ENCODE measurements around the gene CHRNA3. TPM values are rescaled to one million over a fixed set of nuclear protein-coding genes. Genes with fewer than 3 reads are reported as not detected.

The CHRNA3 gene
- total RNA-seq, 2 experiments from 2014 or later, result not detected

DNA sequence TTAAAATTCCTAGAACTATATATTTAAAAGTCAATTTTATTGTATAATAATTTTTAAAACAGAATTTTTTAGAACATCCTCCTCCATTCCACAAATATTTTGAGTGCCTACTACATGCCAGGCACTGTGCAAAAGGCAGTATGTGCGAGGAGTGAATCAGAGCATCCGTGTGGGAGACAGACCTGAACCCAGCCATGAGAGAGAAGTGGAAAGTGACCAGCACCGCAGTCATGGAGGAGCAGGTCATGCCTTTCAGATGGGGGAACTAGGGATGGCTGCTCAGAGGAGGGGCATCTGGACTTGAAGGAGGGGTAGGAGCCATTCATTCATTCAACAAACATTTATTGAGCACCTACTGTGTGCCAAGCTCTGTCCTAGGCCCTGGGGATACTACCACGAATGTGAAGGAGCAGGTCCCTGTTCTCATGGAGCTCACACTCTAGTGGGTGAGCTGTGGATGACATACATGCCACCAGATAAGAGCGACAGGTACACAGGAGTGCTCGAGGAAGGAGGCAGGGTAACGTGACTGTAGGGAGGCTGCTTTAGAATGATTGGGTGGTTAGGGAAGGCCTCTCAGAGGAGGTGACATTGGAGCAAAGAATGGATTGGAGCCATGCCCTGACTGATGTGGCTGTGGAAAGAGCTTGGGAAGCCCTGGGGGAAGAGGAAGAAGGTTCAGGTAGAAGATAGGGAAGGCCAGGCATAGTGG lies 3.1 kb upstream of the CHRNA3 start:
- H3K27me3 Mint-ChIP-seq (ENCODE audit: low read depth), result peaks cover 42% of the 10 kb centered on the region
- no peaks in the 10 kb centered on the region for H3K9me3 Mint-ChIP-seq

DNA sequence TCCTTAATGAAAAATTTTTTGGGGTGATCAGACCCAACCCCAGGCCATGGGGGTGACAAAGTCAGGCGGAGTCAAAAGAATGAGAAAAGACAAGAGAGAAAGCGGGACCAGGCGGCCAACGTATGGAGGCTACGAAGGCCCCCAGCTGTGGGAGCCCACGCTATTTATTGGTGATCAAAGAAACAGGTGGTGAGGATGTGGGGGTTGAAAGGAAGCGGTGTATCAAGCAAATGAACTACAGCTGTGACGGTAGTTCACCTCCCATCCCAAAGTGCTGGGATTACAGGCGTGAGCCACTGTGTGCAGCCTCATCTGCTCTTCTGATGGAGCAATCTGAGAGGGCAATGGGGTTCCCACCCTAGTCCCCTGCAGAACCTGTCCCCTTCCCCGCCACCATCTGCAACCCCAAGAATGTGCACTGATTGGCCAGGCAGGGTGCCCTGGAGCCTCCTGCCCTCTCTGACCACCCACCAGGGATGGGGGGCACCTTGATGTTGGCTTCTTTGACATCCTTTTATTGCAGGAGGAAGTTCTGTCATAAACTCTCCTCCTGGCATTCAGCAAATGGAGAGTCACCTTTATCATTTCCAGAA lies 1.1 kb upstream of the CHRNA3 start:
- Mint-ChIP-seq H3K36me3 (ENCODE audit: low read depth) (no peaks in the 10 kb centered on the region), H3K27me3 (ENCODE audit: low read depth) (peaks cover 39% of the 10 kb centered on the region), H3K4me3 (no peak overlapping the region), H3K9me3 (no peaks in the 10 kb centered on the region), H3K27ac (no peak overlapping the region), H3K4me1 (ENCODE audit: low read depth) (peaks cover 12% of the 10 kb centered on the region)
- intact Hi-C loops (cut with micrococcal nuclease), result no loop called here
- DNase-seq, result no peak
- CTCF ChIA-PET, result interaction anchor here (1.0 kb wide), 1 partner anchor 88 kb away, joined by 3 read pairs; no protein-coding TSS in a partner anchor

More for the DNA sequence above, 3.1 kb upstream of the CHRNA3 start:
- intact Hi-C loops (cut with micrococcal nuclease), result no loop called here
- CTCF ChIA-PET, result interaction anchor here (0.7 to 1.0 kb wide), 2 partner anchors 81 to 359 kb away, joined by 3 read pairs; no protein-coding TSS in a partner anchor
- H3K27ac Mint-ChIP-seq, result no peak overlapping the region
- peaks cover 8% of the 10 kb centered on the region for H3K4me1 Mint-ChIP-seq (ENCODE audit: low read depth)
- no peaks in the 10 kb centered on the region for H3K36me3 Mint-ChIP-seq (ENCODE audit: low read depth)
- DNase-seq, result no peak
- no peak overlapping the region for H3K4me3 Mint-ChIP-seq

DNA sequence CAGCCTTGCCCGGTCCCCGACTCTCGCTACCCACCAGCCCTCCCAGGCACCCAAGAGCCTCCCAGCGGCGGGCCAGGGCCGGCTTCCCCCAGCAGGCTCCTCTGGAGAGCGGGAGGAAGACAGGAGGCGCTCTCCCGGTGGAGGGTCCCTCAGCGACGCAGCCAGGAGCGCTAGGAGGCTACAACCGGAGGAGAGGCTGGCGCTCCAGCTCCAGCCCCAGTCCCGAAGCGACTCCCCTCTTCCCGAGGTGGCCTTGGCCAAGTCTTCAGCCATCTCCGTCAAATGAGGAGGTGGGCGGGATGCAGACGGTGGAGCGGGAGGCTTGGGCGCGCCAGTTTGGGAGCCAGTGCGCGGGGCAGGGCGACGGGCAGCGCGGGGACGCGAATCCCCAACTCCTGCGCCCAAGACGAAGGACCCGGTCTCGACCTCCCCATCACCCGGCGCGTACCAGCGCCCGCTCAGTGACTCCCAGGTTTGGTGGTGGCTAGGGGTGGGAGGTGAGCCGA lies 722 bp downstream of the CHRNA3 start:
- Mint-ChIP-seq H3K27me3 (ENCODE audit: low read depth) (peaks cover 36% of the 10 kb centered on the region), H3K4me1 (ENCODE audit: low read depth) (peaks cover 12% of the 10 kb centered on the region), H3K27ac (no peak overlapping the region), H3K9me3 (no peaks in the 10 kb centered on the region), H3K36me3 (ENCODE audit: low read depth) (no peaks in the 10 kb centered on the region), H3K4me3 (peak overlapping the region; percentile 11)
- CTCF ChIA-PET, result interaction anchor here (0.7 to 1.8 kb wide), 4 partner anchors 37 to 131 kb away, joined by 3 to 12 read pairs (median 8); no protein-coding TSS in a partner anchor
- intact Hi-C loops (cut with micrococcal nuclease), result no loop called here
- DNase-seq, result peak; percentile 12

DNA sequence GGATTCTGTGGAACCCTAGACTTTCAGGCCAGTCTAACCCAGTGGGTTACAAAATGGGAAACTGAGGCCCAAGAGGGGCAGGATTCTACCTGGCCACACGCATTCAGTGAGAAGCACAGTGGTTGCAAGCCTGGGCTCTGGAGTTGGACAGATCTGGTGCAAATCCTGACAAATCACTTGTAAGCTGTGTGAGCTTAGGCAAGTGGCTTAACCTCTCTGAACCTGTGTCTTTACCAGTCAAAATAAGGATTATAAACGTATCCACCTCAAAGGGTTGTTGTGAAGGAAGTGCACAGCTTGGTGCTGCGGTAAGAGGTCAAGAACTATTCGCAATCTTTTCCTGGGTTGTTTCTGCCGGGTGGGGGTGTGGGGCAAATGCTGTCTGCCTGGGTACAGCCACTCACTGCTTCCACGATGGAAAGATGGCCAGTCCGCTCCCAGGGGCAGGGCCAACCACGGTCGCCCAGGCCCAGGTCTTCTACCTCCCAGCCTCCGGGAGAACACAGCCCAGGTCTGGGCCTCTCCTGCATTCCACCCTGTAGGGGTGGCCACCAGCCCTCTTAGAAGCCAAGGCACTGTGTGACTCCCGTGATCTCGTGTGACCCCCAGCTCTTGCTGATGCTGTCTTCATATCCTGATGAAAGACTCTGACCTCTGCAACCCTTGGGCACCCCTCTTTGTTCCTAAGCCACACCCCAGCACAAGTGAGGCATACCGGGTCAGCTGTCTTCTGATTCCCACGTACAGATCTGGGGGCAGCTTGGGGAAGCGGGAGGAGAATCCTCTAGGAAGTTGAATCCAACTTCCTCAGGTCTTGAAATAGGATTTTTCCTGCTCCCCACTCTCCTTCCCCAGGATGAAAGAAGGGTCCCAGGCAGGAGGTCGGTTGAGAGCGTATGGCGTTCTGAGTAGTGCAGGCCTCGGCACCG lies 1.5 kb downstream of the CHRNA3 start:
- Mint-ChIP-seq H3K27me3 (ENCODE audit: low read depth) (peaks cover 36% of the 10 kb centered on the region), H3K4me1 (ENCODE audit: low read depth) (peaks cover 12% of the 10 kb centered on the region), H3K9me3 (no peaks in the 10 kb centered on the region), H3K27ac (no peak overlapping the region), H3K36me3 (ENCODE audit: low read depth) (no peaks in the 10 kb centered on the region), H3K4me3 (no peak overlapping the region)
- CTCF ChIA-PET, result interaction anchor here (0.7 to 1.8 kb wide), 6 partner anchors 19 to 131 kb away, joined by 3 to 12 read pairs (median 6); no protein-coding TSS in a partner anchor
- no peak for DNase-seq
- intact Hi-C loops (cut with micrococcal nuclease), result no loop called here

DNA sequence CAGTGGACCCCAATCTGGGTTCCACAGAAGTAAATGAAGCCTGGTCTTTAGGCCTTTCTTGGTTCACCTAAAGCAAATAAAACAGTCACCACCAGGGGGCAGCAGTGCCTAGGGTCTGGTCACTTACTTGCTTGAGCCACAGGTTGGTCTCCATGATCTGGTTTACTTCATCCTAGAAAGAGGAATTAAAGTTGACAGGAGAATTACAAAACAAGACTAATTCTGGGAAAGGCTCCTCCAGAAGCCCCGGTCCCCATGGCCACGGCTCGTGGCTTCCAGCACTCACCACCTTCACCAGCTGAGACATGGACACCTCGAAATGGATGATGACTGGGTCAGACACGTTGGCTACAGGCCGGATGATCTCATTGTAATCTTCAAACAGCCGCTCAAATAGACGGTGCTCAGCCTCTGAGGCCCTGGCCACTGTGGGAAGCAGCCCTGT lies 2.3 kb downstream of the CHRNA3 start:
- H3K27ac Mint-ChIP-seq, result no peak overlapping the region
- peaks cover 12% of the 10 kb centered on the region for H3K4me1 Mint-ChIP-seq (ENCODE audit: low read depth)
- CTCF ChIA-PET, result interaction anchor here (1.5 to 1.8 kb wide), 3 partner anchors 21 to 132 kb away, joined by 8 to 12 read pairs (median 11); no protein-coding TSS in a partner anchor
- no peaks in the 10 kb centered on the region for H3K9me3 Mint-ChIP-seq
- DNase-seq, result peak; percentile 92
- H3K36me3 Mint-ChIP-seq (ENCODE audit: low read depth), result no peaks in the 10 kb centered on the region
- intact Hi-C loops (cut with micrococcal nuclease), result loop anchor here (1.0 kb wide), 2 partner anchors 91 to 133 kb away; no protein-coding TSS in a partner anchor
- peaks cover 36% of the 10 kb centered on the region for H3K27me3 Mint-ChIP-seq (ENCODE audit: low read depth)
- H3K4me3 Mint-ChIP-seq, result no peak overlapping the region

DNA sequence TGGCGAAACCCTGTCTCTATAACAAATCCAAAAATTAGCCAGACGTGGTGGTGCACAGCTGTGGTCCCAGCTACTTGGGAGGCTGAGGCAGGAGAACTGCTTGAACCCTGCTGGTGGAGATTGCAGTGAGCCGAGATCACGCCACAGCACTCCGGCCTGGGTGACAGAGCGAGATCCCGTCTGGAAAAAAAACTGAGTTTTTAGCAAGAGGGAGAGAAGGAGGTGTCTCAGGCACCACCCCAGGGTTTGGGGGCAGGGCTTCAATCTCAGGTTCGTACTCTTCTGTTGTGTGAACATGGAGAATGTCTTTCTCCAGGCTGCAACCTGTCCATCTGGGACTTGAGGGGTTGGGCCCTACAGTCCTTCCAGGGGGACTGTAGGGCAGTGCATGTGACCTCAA lies 2.7 kb downstream of the CHRNA3 start:
- no peak overlapping the region for H3K27ac Mint-ChIP-seq
- peaks cover 12% of the 10 kb centered on the region for H3K4me1 Mint-ChIP-seq (ENCODE audit: low read depth)
- H3K4me3 Mint-ChIP-seq, result no peak overlapping the region
- peaks cover 36% of the 10 kb centered on the region for H3K27me3 Mint-ChIP-seq (ENCODE audit: low read depth)
- no peaks in the 10 kb centered on the region for H3K9me3 Mint-ChIP-seq
- intact Hi-C loops (cut with micrococcal nuclease), result loop anchor here (1.0 kb wide), 2 partner anchors 91 to 133 kb away; no protein-coding TSS in a partner anchor
- H3K36me3 Mint-ChIP-seq (ENCODE audit: low read depth), result no peaks in the 10 kb centered on the region
- CTCF ChIA-PET, result interaction anchor here (0.7 to 1.5 kb wide), 3 partner anchors 21 to 92 kb away, joined by 3 to 8 read pairs (median 4); no protein-coding TSS in a partner anchor
- DNase-seq, result no peak

DNA sequence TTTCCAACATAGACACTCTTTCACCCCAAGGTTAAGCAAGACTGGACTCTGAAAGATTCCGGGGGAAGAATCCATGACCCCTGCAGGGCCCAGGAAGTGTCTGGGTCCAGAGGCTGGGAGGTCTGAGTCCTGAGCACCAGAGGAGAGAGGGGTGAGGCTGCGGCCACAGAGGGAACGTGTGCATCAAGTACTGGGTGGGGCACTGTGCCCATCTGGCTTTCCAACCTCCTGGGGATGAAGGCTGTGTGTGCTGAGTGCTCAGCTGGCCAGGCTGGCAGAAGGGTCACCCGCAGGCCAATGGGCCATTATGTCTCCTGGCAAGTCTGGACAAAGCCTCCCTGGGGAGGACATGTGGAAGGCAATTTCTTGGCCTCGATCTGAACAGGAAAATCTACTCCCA lies 3.3 kb downstream of the CHRNA3 start:
- Mint-ChIP-seq H3K4me3 (no peak overlapping the region), H3K36me3 (ENCODE audit: low read depth) (no peaks in the 10 kb centered on the region), H3K27ac (no peak overlapping the region), H3K9me3 (no peaks in the 10 kb centered on the region), H3K27me3 (ENCODE audit: low read depth) (peaks cover 34% of the 10 kb centered on the region), H3K4me1 (ENCODE audit: low read depth) (peaks cover 12% of the 10 kb centered on the region)
- no peak for DNase-seq
- CTCF ChIA-PET, result interaction anchor here (0.7 kb wide), 2 partner anchors 91 to 92 kb away, joined by 3 to 4 read pairs; no protein-coding TSS in a partner anchor
- intact Hi-C loops (cut with micrococcal nuclease), result no loop called here

DNA sequence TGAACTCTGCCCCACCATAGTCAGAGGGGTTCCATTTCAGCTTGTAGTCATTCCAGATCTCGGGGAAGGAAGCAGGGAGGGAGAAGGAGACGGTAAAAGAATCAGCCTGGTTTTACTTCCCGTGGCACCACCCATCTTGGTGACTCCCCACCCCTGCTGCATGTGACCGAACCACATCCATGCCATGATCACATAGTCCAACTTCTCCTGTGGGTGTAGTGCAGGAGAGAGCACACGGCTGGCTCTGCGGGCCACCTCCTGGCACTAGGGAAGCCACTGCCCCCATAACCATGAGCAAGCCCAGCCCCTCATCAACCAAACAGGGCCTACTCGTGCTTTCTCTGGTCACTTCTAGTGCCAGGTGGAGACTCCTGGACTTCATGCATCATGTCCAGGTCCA lies 3.7 kb downstream of the CHRNA3 start:
- Mint-ChIP-seq H3K27me3 (ENCODE audit: low read depth) (peaks cover 30% of the 10 kb centered on the region), H3K4me3 (no peak overlapping the region), H3K9me3 (no peaks in the 10 kb centered on the region), H3K36me3 (ENCODE audit: low read depth) (no peaks in the 10 kb centered on the region), H3K4me1 (ENCODE audit: low read depth) (peaks cover 12% of the 10 kb centered on the region), H3K27ac (no peak overlapping the region)
- no peak for DNase-seq
- intact Hi-C loops (cut with micrococcal nuclease), result no loop called here
- CTCF ChIA-PET, result no interaction called here

DNA sequence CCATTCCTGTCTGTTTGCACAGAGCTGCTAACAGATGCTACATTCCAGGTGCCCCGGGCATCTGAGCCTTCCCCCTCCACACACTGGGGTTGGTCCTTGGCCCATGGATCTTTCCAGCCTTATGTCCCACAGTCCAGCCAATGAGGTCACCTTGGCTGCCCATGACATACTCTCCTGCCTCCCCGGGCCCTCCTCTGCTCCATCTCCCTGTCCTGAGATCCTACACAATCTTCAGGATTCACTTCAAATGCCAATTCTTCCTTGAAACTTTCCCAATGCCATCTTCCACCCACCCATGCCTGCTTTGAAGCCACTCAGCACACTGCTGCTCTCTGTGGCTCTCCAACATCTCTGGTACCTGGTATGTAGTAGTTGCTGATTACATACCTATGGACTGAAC lies 4.3 kb downstream of the CHRNA3 start:
- intact Hi-C loops (cut with micrococcal nuclease), result no loop called here
- CTCF ChIA-PET, result no interaction called here
- Mint-ChIP-seq H3K4me1 (ENCODE audit: low read depth) (peaks cover 12% of the 10 kb centered on the region), H3K27ac (no peak overlapping the region), H3K27me3 (ENCODE audit: low read depth) (peaks cover 24% of the 10 kb centered on the region), H3K36me3 (ENCODE audit: low read depth) (no peaks in the 10 kb centered on the region), H3K9me3 (no peaks in the 10 kb centered on the region), H3K4me3 (no peak overlapping the region)
- DNase-seq, result no peak

DNA sequence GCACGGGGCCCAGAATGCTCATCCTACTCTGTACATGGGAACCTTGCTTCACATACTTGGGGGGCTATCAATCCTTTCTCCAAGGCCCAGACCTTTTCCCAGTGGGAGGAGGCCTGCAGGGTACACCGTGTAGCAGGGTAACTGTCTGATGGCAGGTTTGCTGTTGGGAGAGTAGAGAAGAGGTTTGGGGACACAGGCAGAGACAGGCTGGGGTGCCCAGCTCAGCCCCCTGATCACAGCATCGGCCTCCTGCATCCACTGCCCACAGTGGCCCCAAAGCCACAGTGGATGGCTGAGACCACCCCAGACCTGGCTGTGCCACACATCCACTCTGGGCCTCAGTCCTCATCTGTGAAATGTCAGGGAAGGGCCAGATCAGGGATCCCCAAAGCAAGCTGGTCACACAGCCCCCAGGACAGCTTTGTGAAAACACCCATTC lies 5.6 kb downstream of the CHRNA3 start:
- no peak overlapping the region for H3K4me3 Mint-ChIP-seq
- CTCF ChIA-PET, result interaction anchor here (1.4 kb wide), 1 partner anchor 94 kb away, joined by 7 read pairs; no protein-coding TSS in a partner anchor
- peaks cover 7% of the 10 kb centered on the region for H3K4me1 Mint-ChIP-seq (ENCODE audit: low read depth)
- H3K27ac Mint-ChIP-seq, result no peak overlapping the region
- no peaks in the 10 kb centered on the region for H3K9me3 Mint-ChIP-seq
- peaks cover 18% of the 10 kb centered on the region for H3K27me3 Mint-ChIP-seq (ENCODE audit: low read depth)
- H3K36me3 Mint-ChIP-seq (ENCODE audit: low read depth), result no peaks in the 10 kb centered on the region
- DNase-seq, result no peak
- intact Hi-C loops (cut with micrococcal nuclease), result no loop called here

DNA sequence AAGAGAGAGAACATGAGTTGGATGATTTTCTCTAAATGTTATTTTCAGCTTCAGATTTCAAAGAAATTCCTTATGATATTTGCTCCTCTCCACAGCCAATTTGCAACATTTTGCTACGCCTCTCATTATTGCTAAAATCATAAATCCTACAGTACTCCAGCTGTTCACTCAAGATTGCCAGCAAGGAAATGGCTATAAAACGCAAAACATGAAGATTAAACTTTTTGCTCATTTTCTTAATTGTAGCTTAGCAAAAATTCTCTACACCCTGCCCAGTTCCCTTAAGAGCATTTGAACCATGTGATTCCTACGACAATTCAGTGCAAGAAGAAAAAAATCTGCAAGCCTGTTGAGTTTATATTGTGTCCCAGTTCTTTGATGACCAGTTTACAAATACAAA lies 6.8 kb downstream of the CHRNA3 start:
- peaks cover 4% of the 10 kb centered on the region for H3K4me1 Mint-ChIP-seq (ENCODE audit: low read depth)
- no peak for DNase-seq
- intact Hi-C loops (cut with micrococcal nuclease), result no loop called here
- no peak overlapping the region for H3K4me3 Mint-ChIP-seq
- no peaks in the 10 kb centered on the region for H3K36me3 Mint-ChIP-seq (ENCODE audit: low read depth)
- peaks cover 7% of the 10 kb centered on the region for H3K27me3 Mint-ChIP-seq (ENCODE audit: low read depth)
- H3K9me3 Mint-ChIP-seq, result no peaks in the 10 kb centered on the region
- H3K27ac Mint-ChIP-seq, result no peak overlapping the region
- CTCF ChIA-PET, result interaction anchor here (0.5 to 1.4 kb wide), 4 partner anchors 12 to 393 kb away, joined by 3 to 7 read pairs (median 4); no protein-coding TSS in a partner anchor

All from activated naive CD4-positive, alpha-beta T cell treated with anti-CD3 and anti-CD28 coated beads for 36 hours (primary cell).